Germinal center (tissue), 1 donor: ENCODE results near the gene PI4K2B.
"Not testable (repeated sequence)": the region's sequence is repeated elsewhere in the genome, so short reads cannot be mapped to it uniquely, and the experiment has no call there.

Experiments used
- DNase-seq: peaks from one replicate; pipeline ENCODE4 v3.0.0; 2012; ENCODE audit warnings: mixed read lengths, low spot score

The PI4K2B gene

GRCh38 chr4:25242195-25242594 is 8.4 kb downstream of the PI4K2B start:
- not testable (repeated sequence) for DNase-seq

DNA sequence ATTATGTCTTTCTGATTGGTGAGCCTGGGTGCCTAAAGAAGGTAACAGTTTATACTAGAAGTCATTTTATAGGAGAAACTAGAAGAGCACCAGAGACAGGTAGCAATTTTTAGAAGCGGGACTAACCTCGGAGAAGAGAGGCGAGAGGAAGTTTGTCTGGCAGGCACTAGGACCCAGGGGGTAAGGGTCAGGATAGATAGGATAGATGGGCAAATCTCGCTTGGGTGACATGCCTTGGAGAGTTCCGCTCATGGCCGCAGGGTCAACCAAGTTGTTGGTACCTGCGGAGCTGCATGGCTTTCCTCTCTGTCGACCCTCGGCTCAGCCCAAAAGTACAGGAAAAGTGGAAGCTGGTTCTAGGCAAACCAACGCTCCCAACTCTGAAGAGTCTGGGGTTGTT is 11.3 kb downstream of the PI4K2B start:
- DNase-seq, result no peak

DNA sequence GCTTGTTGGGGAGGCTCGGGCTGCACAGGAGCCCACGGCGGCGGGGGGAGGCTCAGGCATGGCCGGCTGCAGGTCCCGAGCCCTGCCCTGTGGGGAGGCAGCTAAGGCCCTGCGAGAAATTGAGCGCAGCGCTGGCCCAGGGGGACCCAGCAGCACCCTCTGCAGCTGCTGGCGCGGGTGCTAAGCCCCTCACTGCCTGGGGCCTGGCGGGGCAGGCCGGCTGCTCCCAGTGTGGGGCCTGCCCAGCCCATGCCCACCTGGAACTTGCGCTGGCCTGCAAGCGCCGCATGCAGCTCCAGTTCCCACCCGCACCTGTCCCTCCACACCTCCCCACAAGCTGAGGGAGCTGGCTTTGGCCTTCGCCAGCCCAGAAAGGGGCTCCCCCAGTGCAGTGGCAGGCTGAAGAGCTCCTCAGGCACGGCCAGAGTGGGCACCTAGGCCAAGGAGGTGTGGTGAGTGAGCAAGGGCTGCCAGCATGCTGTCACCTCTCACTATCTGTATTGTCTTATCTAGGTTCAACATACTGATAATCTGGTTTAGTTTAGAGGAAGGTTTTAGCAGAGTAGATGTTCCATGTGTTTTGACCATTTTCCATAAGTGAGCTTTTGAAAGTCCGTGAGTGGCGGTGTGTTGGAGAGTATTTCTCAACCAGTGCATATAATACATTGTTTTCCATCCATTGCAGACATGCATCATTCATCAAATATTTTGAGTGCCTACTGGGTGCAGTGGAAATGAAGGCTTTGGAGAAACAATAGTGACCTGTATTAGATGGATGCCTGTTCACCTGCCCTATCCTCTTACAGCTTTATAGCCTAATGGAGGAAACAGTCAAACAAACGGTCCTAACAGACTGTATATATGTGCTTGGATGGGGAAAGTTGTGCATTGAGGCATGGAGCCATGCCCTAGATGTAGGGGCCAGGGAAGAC is 13.1 kb downstream of the PI4K2B start:
- DNase-seq, result no peak

DNA sequence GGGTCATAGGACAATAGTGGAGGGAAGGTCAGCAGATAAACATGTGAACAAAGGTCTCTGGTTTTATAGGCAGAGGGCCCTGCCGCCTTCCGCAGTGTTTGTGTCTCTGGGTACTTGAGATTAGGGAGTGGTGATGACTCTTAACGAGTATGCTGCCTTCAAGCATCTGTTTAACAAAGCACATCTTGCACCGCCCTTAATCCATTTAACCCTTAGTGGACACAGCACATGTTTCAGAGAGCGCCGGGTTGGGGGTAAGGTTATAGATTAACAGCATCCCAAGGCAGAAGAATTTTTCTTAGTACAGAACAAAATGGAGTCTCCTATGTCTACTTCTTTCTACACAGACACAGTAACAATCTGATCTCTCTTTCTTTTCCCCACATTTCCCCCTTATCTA is 15.0 kb downstream of the PI4K2B start:
- not testable (repeated sequence) for DNase-seq

GRCh38 chr4:25249494-25249893 is 15.7 kb downstream of the PI4K2B start:
- not testable (repeated sequence) for DNase-seq

DNA sequence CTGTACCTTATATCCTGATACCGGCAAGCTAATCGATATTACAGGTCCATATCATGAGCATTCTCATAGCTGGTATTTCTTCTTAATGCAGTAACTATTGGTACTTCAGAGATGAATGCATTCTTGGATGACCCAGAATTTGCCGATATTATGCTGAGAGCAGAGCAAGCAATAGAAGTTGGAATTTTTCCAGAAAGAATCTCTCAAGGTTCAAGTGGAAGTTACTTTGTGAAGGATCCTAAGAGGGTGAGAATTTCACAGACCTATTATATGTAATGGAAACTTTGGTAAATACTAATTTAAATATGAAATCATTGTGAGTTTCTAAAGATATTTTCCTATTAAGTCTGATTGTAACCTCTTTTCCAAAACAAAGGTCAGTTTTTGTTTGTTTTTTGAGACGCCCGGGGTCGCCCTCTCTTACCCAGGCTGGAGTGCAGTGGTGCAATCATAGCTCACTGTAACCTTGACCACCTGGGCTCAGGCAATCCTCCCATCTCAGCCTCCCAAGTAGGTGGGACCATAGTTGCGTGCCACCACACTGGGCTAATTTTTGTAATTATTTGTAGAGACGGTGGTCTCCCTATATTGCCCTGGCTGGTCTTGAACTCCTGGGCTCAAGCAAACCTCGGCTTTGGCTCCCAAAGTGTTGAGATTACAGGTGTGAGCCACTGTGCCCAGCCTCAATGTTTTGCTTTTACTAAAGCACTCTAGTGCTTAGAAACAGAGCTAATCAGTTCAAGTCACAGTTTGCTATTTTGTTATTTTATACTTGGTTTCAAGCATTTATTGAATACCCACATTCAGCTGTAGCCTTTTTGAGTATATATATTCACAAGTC is 18.6 kb downstream of the PI4K2B start:
- no peak for DNase-seq

DNA sequence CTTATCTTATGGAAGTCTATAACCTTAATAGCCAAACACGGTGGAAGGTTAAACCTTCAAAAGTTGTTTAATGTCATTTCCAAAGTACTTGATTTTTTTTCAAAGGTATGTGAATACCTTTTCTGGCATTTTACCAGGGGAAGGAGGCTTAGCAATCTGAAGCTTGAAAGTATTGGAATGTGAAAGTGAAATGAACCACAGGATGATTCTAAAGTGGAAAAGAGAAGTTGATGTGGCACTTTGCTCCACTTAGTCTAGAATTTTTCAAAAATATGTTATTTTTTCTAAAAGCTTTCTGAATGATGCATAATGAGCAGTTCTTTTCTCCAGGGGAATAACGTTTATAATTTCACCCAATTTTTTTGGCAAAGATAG is 19.2 kb downstream of the PI4K2B start:
- no peak for DNase-seq

DNA sequence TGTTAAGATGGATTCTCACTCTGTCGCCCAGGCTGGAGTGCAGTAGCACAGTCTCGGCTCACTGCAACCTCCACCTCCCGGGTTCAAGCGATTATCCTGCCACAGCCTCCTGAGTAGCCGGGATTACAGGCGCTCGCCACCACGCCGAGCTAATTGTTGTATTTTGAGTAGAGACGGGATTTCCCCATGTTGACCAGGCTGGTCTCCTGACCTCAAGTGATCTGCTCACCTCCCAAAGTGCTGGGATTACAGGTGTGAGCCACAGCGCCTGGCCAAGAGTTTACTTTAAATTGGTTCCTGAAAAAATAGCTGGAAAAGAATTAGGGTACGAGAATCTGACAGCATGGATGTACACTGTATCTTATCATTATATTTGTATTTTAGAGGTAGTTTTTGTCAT is 20.0 kb downstream of the PI4K2B start:
- not testable (repeated sequence) for DNase-seq

GRCh38 chr4:25258980-25259578 is 25.2 kb downstream of the PI4K2B start:
- no peak for DNase-seq

- no peak for DNase-seq
Measured at GRCh38 chr4:25271866-25272265, 38.0 kb downstream of the PI4K2B start.

DNA sequence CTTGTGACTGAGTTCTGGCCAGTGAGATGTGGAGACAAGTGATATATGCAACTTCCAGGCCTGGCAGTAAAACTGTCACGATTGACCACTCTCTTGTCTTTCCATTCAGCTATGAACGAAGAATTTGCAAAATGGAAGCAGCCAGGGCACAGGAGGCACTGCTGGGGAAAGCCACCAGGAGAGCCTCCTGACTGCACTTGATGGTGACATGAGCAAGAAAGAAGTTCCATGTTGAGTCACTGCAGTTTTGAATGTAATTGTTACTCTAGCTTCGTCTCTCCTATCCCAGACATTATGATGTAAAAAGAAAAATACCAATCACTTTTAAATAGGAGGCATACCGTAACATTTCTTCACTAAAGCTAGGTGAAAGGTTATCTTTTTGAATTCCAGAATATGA is 46.4 kb downstream of the PI4K2B start:
- no peak for DNase-seq

GRCh38 chr4:25283948-25284347 is 50.1 kb downstream of the PI4K2B start:
- no peak for DNase-seq

DNA sequence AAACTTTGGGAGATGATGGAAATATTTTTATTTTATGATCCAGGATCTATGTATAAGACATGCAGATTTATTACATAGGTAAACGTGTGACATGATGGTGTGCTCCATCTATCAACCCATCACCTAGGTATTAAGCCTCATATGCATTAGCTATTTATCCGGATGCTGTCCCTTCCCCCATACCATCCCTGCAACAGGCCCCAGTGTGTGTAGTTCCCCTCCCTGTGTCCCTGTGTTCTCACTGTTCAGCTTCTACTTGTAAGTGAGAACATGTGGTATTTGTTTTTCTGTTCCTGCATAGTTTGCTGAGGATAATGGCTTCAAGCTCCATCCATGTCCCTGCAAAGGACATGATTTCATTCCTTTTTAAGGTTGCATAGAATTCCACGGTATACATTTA is 50.6 kb downstream of the PI4K2B start:
- DNase-seq, result no peak

- DNase-seq, result no peak
Measured at GRCh38 chr4:25290490-25291067, 56.7 kb downstream of the PI4K2B start.

- DNase-seq, result no peak
Measured at GRCh38 chr4:25291158-25291733, 57.4 kb downstream of the PI4K2B start.

GRCh38 chr4:25297528-25298242 is 63.9 kb downstream of the PI4K2B start:
- DNase-seq, result no peak

GRCh38 chr4:25299476-25300203 is 65.8 kb downstream of the PI4K2B start:
- DNase-seq, result no peak

DNA sequence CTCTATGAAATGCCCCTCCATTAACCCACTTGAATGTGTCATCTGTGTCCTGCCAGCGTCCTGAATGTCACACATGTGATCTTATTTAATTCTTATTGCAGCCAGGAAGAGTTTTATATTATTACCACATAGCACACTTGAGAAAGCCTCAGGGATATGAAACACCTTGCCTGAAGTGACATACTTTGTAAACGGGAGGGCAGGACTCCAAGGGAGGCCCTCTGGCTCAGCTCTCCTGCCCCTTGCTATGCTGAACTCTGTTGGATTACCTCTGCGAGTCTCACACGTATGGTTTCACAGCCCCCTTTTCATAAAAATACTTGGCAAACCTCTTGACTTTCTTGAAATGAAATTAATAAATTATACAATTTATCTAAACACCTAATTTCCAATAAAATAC is 67.6 kb downstream of the PI4K2B start:
- no peak for DNase-seq

- no peak for DNase-seq
Measured at GRCh38 chr4:25302626-25303025, 68.8 kb downstream of the PI4K2B start.

DNA sequence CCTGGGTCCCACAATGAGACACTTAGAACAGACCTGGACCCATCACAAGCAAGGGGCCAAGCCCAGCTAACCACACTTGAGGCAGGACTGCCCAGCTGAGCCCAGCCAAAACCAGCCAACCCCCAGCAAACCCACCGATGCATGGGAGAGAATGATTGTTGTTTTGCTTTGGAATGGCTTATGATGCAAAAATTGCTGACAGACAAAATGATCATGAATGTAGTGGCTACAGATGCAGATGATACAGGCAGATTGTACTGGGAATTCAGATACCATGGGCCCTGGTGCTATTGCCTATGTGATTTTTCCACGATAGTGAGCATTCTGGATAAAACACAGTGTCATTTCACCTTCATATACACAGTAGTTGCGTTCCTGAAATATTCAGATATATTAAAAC is 69.7 kb downstream of the PI4K2B start:
- no peak for DNase-seq
